ENCODE measurements around the gene DEDD2.

DEDD2 gene

GRCh38 chr19:42198676-42199439, 18.6 kb downstream of the DEDD2 start:
- DNase-seq (ENCODE audit: low read depth in 2 of 2), result peak in 1 of 2 experiments; percentile 41

- no peak for DNase-seq (ENCODE audit: low read depth in 2 of 2)
Observed at GRCh38 chr19:42197375-42197817, 20.1 kb downstream of the DEDD2 start.

DNA sequence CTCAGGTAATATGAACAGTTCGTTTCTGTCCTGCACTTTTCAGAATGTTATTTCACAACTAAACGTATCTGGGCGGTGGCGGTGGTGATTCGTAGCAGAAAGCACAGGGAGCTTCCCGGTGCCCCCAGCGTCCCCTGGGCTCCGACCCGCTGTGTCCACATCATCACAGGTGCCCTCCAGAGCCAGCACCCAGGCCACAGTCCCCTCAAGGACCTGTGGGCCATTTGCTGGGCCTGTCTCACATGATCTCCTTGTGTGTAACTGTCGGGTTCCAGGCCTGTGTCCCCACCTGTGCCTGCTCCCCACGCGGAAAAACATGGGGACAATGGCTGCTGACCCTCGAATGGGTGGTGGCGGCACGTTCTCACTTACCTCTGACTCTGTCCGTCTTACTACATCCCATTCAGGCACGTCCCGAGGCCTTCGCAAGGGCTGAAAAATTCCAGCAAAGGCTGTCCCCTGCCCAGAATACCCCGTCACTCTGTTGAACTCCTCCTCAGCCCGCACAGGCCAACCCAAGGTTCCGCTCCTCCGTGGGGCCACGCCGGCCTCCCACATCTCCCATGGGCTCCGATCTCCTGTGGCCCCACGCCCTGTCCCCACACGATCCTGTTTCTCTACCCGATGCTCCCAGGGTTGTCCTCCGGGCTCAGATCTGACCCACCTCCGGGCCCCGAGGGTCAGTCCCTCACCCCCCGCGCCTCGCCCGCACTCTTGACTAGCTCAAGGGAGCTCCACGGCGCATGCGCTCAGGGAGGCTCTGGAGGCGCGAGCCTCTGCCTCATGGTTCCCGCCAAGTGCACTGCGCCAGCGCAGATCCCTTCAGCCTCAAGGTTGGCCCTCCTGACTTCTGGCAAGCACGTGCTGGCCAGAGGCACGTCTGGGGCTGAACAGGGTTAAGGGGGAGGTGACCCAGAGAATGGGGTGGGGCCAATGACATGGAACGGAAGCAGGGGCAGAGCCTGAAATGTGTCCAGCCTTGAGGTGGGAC, 21.2 kb downstream of the DEDD2 start:
- no peak for DNase-seq (ENCODE audit: low read depth in 2 of 2)

- no peak for DNase-seq (ENCODE audit: low read depth in 2 of 2)
Observed at GRCh38 chr19:42193706-42194105, 23.8 kb downstream of the DEDD2 start.

DNA sequence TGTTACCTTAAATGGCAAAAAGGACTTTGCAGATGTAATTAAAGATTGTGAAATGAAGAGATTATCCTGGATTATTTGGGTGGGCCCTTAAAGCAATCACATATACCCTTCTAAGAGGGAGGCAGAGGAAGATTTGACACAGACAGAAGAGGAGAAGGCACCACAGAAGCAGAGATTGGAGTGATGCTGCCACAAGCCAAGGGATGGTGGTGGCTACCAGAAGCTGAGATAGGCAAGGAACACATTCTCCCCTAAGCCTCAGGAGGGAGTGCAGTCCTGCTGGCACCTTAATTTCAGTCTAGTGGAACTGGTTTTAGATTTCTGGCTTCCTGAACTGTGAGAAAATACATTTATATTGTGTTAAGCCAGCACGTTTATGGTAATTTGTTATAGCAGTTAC, 24.2 kb downstream of the DEDD2 start:
- DNase-seq (ENCODE audit: low read depth in 2 of 2), result no peak

- DNase-seq (ENCODE audit: low read depth in 2 of 2), result no peak
Observed at GRCh38 chr19:42191855-42192254, 25.6 kb downstream of the DEDD2 start.

GRCh38 chr19:42191330-42191729, 26.1 kb downstream of the DEDD2 start:
- DNase-seq (ENCODE audit: low read depth in 2 of 2), result no peak

DNA sequence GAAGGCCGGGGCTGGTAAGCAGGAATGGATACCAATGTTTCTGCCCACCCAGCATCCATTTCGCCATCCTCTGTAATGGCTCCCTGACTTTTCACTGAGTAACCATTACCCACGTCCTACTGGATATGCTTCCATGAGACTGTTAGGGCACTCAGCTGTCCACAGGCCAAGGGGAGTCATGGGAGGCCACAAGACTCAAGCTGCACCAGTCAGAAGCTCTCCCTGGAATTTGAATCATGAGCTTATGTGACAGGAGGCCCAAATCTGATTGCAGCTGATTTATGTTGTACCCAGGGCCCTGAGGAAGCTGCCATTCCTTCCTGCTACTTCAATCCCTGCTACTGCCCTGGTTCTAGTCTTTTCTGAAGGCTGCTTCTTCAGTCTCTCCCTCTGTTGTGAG, 28.3 kb downstream of the DEDD2 start:
- DNase-seq (ENCODE audit: low read depth in 2 of 2), result no peak

- DNase-seq (ENCODE audit: low read depth in 2 of 2), result no peak
Observed at GRCh38 chr19:42188665-42189064, 28.8 kb downstream of the DEDD2 start.

- no peak for DNase-seq (ENCODE audit: low read depth in 2 of 2)
Observed at GRCh38 chr19:42185277-42185676, 32.2 kb downstream of the DEDD2 start.

DNA sequence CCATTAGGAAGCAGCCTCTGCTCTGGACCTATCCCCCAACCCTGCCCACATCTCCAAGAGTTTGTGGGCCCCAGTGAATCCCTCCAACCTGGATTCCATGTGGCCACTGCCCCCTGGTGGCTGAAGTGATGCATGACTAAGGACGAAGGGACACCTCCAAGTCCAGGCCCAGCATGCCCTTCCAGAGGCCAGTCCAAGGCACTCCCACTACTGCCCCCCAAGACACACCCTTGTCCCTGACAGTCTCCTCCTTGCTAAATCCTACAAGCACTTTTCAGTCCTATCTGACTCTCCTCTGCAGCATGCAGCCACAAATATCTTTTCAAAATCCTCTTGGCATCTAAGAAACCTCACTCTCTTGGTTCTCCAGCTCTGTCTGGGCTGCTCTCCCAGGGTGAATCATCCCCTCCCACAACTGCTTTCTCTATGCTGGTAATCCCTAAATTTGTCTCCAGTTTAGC, 33.0 kb downstream of the DEDD2 start:
- peak; percentile 46 to 73 for DNase-seq (ENCODE audit: low read depth in 2 of 2)

DNA sequence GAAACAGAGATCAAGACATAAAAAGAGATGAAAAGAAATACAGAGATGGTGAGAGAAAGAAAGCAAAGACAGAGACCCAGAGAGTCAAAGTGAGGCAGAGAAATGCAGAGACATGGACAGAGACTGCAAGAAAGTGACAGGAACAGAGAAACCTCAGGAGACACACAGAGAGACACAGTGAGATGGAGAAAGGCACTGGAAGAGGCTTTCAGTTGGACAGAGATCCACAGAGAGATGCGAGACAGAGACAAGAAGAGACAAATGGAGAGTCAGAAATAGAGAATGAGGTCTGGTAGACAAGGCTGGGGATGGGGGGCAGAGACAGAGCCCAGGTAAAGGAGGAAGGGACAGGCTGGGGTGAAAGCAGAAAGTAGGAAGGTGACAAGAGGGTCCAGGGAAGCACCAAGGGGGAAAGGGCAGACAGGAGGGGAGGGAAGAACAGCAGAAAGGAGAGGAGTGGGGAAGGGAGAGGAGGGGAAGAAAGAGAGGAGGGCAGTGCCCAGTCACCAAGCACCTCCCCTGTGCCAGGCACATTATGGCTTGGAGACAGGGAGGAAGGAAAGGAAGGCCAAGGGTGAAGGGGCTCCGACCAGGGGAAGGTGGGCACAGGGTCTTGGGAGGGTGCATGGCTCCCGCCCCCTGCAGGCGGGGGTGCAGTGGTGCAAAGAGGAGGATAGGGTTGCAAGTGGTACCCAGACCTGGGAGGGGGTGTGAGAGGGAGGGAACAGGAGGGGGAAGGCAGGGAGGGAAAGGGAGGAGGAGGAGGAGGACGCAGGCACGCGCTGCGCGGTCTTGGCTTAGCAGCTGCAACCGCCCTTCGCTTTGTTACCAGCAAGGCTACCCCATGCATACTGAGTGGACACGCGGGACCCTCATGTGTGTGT, 38.4 kb downstream of the DEDD2 start:
- DNase-seq (ENCODE audit: low read depth in 2 of 2), result no peak

- no peak for DNase-seq (ENCODE audit: low read depth in 2 of 2)
Observed at GRCh38 chr19:42177686-42178019, 39.8 kb downstream of the DEDD2 start.

DNA sequence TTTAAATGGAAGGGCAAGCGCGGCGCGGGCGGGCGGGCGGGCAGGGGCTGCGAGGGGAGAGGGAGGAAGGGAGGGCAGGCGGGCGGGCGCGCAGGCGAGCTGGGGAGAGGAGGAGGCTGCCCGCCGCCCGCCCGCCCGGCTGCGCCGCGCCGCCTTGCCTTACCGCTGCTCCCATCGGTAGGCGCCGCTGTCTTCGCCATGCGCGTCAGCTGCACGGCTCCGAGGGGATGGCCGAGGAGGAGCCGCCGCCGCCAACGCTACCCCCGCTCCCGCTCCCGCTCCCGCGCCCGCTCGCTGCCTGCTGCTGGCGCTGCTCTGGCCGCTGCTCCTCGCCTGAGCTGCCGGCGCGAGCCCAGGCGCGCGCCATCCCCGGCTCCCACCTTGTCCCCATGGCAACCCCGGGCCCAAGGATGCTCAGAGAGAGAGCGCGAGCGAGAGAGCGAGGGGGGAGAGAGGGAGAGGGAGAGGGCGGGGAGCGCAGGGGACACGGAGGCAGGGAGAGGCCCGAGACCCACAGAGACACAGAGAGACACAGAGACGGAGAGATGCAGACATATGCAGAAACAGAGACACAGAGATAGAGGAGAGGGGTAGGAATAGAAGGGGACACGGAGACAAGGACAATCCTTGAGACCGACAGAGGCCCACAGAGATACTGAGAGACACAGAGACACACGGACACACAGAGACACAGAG, 40.3 kb downstream of the DEDD2 start:
- DNase-seq (ENCODE audit: low read depth in 2 of 2), result peak; percentile 35 to 70

- DNase-seq (ENCODE audit: low read depth in 2 of 2), result no peak
Observed at GRCh38 chr19:42176649-42176989, 40.9 kb downstream of the DEDD2 start.

DNA sequence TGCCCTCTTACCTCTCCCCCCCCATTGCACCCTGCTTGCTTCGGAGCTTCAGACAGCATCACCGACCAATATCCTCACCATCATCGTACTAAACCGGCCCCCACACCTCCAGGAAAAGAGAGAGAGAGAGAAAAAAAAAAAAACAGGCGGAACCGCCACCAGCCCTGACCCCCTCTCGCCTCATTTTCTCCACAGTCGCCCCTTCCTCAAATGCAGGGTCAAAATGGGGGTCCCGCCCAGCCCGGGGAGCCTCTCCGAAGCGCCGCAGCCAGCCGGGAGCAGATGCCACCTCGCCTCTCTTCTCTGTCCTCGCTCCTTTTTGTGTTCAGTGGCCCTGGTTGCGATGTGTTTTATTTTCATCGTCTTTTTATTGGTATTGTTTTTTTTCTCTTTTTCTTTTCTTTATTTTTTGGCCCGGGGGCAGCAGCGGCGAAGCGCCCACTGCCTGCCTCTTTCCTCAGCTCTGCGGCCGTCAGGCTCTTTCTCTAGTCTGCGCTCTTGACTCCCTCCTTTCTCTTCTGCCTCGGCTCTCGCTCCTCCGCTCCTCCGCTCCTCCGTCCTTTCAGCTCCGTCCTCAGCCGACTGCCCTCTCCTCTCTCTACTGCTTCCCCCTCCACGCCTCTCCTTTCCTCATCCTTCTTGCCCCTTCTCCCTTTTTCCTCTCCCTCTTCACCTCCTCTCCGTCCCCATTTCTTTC, 41.4 kb downstream of the DEDD2 start:
- no peak for DNase-seq (ENCODE audit: low read depth in 2 of 2)

- DNase-seq (ENCODE audit: low read depth in 2 of 2), result no peak
Observed at GRCh38 chr19:42174958-42175734, 42.3 kb downstream of the DEDD2 start.

DNA sequence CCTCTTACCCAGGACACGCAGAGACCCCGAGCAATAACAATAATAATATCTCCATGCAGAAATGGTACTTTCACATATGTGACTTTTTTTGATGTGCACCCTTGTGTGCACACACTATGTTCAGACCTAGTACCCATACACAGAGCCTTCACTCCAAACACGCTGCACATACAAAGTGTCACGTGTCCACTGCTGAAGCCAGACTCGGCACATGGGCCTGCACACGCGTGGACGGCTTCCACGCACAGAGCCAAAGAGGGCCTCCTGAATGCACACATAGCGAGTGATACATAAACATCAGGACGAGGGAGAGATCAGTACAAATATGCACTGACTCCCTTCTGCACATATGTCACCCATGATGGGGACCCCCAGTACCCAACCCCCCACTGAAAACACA, 43.3 kb downstream of the DEDD2 start:
- no peak for DNase-seq (ENCODE audit: low read depth in 2 of 2)

DNA sequence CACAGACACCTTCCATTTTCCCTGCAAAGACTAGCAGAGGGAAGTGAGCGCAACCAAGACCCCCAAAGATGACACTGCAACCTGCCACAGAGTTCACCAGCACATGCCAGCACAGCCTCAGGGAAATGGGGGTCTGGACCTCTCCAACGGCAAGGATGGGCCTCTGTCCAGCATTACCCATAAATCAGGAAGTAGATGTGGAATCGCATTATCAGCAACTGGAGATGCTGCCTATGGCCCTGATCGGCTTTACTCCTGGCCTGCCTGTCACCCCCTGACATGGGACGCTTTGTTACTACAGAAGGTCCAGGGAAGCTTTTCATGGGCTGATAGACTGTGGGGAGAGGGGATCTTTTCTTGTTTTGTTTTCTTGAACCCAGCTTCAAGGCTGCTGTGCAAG, 43.8 kb downstream of the DEDD2 start:
- DNase-seq (ENCODE audit: low read depth in 2 of 2), result no peak

- no peak for DNase-seq (ENCODE audit: low read depth in 2 of 2)
Observed at GRCh38 chr19:42172261-42172660, 45.2 kb downstream of the DEDD2 start.

All from stimulated activated CD4-positive, alpha-beta T cell treated with anti-CD3 and anti-CD28 coated beads, Interleukin-12 subunit alpha, Interleukin-12 subunit beta, amount 100 ng/mL, for 24 hours (primary cell).